GM20431 (cell line): ENCODE data around the gene PLEKHO2.

Experiments used
- in situ Hi-C: fragments of 300-500 bp; cut with MseI, MboI; formaldehyde crosslinking; loops from one replicate; pipeline ENCODE4 v1.15.0; 2020; ENCODE audit warnings: low sequenced_read_pairs; ENCODE audit not compliant: unreplicated experiment

PLEKHO2 gene

DNA sequence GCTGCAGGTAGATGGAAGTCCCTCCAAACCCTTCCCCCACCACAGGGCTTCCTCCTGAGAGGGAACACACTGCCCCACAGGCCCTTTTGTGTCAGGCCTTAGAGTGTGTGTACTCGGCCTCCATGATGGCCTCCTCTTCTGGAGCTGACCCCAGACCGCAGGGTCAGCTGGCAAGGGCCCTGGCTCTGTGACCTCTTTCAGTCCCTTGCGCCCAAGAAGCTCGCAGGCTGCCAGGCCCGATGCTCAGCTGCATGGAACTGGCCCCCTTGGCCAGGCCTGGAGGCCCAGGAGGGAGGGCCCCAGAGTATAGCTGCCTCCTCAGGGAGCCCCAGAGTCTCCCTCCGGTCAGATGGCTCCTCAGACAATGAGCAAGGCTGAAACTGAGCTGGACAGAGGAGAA is 46.6 kb downstream of the PLEKHO2 start:
- in situ Hi-C loops = no loop called here

DNA sequence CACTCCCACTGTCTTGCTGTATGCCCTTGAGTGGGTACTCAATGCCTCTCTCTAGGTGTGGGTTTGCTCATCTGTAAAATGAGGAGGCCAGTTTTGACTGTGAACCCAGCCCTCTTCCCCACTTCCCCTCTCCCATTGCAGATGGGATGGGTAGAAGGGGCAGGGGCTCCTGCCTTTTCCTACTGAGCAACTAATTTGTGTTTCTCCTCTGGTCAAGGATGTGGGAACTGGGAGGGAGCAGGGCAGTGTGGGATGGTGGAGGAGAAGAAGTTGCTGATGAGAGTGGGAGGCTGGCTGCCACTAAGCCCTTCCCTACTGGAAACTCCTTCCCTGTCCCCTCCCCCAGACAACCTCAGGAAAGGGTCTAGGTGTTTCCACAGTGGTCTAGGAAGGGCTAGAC is 49.8 kb downstream of the PLEKHO2 start:
- in situ Hi-C loops = no loop called here

DNA sequence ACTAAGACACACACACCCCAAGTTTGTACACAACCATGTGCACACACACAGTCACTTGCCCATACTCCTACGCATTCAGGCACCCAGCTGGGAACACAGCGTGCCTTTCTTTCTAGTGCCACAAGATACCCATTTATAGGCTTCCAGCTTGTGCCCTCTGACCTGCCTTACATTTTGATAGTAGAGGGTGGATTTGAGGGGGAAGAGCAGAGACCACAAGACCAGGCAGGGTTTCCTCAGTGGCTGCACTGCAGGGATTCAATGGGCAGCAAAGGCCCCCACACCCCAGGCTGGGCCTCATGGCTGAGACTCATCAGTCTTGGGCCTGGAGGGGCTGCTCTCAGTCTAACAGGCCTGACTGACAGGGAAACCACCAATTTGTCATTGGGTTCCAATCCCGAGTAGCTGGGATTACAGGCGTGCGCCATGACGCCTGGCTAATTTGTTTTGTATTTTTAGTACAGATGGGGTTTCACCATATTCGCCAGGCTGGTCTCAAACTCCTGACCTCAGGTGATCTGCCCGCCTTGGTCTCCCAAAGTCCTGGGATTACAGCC is 51.2 kb downstream of the PLEKHO2 start:
- in situ Hi-C loops = no loop called here

DNA sequence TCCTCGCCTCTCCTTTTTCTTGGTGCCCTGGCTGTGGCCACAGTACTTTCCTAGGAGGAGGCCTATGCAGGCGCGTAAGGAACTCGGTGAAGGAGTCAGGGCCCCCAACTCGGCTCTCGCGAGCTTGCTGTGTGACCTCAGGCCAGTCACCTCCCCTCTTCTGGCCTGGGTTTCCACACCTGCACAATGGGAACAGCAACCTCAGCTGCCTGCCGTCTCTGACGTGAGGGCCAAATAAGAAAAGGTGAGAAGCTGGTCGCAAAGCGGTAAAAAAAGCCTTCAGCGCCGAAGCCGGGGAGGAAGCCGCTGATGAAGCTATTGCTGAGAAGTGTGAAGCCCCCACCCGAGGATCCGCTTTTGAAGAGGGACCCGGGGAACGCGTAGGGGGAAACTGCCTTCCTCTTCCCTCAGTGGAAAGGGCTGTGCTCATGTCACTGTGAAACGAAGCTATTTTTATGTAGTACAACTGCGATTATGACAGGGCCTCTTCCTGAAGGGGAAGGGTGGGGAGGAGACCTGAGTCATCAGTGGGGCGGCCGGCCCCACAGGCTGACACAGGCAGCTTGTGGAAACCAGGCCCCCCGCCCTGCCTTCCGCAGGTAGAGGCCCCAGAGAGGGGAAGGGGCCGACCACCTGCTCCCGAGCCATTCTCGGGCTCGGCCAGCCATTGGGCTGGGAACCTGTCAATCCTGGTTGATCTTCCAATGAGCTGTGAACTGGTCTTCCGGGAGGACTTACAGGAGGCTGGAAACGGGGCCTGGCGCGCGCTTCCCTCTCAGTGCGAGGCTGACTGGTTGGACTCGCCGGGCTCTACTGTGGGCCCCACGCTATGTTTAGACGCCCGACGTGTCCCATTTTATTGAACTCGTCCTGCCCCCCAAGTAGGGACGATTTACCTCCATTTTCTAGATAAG is 52.0 kb downstream of the PLEKHO2 start:
- in situ Hi-C loops = no loop called here

DNA sequence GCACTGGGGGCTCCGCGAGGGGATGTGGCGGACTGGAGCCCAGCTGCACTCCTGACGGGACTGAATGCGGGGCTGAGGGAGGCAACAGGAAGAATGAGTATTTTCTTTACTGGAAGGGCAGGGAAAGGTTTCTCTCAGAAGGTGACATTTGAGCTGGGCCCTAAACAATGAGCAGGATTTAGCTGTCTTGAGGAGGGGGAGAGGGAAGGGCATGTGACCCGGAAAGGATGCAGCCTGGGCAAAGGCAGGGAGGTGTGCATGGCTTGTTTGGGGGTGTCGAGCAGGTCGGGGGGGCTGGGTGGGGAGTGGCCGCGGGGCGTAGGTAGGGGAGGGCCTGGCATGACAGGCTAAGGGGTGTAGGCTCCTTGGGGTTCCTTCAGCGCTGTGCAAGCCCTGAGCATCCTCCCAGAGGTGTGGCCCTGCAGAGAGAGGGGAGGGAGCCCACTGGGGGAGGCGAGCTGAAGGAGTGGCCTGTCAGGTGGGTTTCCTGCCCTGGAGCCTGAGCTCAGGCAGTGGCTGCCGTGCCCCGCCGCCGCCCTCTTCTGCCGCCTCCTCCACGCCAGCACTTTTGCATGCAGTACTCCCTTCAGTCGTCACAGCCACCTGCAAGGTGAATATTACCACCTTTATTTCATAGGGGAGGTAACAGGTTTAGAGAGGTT is 52.8 kb downstream of the PLEKHO2 start:
- in situ Hi-C loops = no loop called here

DNA sequence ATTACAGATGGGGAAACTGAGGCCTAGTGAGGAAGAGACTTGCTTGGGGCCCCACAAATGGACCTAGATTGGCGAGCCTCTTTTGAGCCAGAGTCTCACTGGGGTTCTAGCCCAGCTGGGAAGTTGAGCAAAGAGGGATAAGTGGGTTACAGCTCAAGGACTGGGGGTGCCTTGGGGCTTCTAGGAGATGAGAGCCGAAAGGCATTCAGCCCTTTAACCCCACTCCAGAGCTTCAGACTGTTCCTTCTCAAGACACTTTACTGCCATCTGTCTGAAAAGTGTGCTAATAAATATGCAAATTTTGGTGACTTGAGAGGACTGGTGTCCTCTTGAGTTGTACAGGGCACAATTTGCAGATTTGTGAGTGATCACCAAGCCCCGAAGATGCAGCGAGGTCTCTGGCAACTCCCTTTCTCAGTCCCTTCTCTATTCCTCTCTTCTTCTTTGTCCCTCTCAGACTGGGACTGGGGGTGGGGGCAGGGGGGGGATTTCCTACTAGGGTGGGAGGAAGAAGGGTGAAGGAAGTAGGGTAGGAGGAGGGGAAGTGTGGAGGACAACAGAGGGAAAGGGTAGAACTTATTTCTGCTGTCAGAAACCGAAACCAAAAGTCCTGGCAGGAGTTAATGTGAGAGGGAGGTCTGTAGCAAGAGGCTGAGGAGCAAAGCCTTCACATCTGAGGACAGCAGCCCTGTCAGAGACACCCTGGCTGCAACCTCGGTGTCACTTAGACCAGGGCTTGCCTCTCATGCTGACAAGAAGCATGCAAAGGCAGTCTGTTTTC is 53.8 kb downstream of the PLEKHO2 start:
- in situ Hi-C loops = no loop called here

DNA sequence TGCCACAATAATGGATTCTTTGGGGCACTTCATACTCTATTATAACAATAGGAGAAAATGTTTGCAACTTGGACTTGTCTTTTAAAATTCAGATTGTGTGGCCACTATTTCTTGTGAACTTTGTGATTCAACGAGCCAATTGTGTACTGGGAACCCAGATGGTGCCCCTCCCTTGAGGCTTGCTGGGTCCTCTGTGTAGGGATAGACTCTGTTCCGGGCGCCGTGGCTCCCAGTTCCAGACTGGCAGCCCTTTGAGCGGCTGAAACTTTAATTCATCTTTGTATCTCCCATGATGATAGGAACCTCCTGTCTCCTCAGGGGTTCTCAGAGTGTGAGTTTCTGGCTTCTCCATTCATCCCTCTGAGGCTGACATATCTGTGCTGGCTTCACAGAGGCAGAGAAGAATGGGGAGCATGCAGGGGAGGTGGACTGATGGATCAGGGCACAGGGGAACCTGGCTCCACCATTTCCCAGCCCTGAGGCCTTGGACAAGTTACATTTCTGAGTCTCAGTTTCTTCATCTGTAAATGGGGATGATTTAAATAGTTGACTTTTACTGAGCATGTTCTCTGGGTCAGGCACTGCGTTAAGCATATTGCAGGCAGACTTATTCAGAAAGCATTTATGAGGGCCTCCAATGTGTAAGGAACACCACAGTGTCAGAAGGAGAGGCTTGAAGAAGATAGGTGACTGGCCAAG is 54.8 kb downstream of the PLEKHO2 start:
- in situ Hi-C loops = no loop called here

DNA sequence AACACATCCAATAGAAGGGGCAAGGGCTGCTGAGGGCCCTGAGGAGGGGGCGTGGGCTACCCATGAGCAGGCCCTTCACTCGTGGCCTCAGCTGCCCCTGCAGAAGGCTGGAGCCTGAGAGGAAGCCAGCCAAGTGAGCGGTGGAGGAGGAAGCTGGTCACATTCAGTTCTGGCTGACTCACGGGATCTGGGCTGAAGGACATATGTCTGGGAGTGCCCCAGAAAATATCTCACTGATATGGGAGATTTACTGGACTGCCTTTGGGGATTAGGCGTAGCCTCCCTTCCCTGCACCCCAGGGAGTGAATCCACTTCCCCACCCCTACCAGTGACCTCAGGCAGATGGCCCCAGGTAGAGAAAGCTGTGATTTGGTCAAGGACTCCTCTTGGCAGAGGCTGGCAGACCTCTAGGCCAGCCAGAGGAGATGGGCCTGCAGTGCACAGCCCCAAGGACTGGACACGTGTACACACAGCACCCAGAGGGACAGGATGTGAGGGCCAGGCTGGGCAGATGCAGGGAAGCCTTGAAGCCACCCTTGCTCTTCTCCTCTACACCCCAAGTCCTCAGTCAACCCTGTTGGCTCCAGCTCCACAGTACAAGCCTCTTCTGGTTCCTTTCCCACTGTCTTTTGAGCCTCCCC is 55.8 kb downstream of the PLEKHO2 start:
- in situ Hi-C loops = no loop called here

DNA sequence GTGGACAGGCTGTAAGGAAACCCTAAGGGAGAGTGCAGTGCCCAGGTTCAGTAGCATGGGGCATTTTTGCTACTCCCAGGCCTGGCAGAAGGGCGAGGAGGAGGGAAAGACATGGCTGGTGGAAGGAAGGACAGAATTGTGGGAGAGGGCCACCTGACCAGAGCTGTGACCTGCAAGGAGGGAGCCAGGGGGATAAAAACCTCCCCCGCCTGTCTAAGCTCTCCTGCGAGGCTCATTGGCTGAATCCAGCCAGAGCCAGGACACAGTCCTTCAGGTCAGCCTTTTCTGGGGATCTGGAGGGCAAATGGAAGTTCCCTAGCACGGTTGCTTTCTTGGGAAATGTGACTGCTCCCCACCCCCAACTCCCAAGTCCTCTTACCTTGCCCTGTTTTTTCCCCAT is 56.7 kb downstream of the PLEKHO2 start:
- in situ Hi-C loops = no loop called here

DNA sequence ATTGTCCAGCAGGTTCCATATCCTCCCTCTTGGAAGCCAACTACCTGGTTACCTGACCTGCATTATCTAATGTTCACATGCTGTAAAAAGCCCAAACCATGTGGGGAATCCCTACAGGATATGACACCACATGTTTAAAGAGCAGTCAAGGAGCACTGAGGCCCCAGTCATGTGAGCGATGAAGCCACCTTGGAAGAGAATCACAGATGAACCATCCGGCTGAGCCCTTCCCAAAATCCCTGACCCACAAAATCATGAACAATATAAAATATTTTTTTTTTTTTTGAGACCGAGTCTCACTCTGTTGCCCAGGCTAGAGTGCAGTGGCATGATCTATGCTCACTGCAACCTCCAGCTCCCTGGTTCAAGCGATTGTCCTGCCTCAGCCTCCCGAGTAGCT is 59.4 kb downstream of the PLEKHO2 start:
- in situ Hi-C loops = loop anchor here (10.0 kb wide), 1 partner anchor 166 kb away; no protein-coding TSS in a partner anchor

DNA sequence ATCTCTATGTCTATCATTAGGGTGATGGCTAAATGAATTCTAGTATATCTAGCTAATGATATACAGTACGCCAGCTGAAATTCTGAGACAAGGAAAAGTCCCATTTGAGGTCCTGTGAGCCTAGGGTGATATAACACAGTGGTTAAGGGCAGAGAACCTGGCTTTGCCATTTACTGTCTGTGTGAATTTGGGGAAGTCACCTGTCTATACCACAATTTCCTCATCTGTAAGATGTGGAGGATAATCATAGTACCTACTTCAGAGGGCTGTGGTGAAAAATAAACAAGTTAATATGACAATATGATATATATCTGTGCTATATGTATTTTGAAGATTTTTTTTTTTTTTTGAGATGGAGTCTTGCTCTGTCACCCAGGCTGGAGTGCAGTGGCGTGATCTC is 60.2 kb downstream of the PLEKHO2 start:
- in situ Hi-C loops = loop anchor here (10.0 kb wide), 1 partner anchor 167 kb away; no protein-coding TSS in a partner anchor

DNA sequence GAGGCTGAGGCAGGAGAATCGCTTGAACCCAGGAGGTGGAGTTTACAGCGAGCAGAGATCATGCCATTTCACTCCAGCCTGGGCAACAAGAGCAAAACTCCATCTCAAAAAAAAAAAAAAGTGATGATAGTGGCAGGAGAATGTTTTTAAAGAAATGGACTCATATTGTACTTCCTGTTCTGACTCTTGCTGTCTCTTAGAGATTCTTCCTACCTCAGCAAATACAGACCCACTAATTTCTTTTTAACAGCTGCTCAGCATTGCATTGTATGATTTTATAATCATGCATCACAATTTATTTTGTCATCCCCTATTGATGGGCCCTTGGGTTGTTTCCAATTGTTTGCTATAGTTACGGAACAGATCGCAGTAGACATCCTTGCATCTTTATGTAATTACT is 61.1 kb downstream of the PLEKHO2 start:
- in situ Hi-C loops = loop anchor here (10.0 kb wide), 1 partner anchor 168 kb away; no protein-coding TSS in a partner anchor

DNA sequence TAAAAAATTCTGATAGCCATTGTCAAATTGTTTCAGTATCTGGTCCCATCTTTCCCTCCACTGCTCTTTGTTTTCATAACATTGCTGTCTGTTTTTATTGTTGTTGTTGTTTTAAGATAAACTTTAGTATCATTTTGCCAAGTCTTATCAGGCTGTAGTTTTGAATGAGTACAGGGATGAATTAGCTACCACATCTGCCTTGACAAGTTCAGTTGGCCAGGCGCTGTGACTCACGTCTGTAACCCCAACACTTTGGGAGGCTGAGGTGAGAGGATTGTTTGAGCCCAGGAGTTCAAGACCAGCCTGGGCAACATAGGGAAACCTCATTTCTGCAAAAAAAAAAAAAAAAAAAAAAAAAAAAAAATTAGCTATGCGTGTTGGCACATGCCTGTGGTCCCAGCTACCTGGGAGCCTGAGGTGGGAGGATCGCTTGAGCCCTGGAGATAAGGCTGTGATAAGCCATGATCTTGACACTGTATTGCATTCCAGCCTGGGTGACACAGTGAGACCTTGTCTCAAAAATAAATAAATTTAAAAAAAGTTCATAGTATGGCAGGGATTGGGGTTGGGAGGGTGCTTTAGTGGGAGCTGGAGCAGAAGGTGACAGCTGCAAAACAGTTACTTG is 61.7 kb downstream of the PLEKHO2 start:
- in situ Hi-C loops = loop anchor here (10.0 kb wide), 1 partner anchor 169 kb away; no protein-coding TSS in a partner anchor

DNA sequence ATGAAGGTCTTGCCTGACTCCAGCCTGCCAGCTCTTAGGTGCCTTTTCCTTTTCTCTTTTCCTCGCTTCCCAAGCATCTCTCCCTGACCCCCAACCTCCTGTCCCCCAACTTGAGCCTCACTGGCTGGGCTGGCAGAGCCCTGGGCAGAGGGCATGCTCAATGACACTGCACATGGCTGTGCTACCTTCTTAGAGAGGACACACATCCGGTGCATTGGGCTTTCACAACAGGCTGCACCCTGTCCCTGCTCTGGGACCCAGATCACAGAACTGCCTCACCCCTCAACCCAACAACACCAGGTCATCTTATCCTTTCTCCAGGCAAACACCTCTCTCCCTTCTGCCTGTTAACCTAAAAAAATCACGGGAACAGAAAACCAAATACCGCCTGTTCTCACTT is 62.5 kb downstream of the PLEKHO2 start:
- in situ Hi-C loops = loop anchor here (10.0 kb wide), 1 partner anchor 169 kb away; no protein-coding TSS in a partner anchor

DNA sequence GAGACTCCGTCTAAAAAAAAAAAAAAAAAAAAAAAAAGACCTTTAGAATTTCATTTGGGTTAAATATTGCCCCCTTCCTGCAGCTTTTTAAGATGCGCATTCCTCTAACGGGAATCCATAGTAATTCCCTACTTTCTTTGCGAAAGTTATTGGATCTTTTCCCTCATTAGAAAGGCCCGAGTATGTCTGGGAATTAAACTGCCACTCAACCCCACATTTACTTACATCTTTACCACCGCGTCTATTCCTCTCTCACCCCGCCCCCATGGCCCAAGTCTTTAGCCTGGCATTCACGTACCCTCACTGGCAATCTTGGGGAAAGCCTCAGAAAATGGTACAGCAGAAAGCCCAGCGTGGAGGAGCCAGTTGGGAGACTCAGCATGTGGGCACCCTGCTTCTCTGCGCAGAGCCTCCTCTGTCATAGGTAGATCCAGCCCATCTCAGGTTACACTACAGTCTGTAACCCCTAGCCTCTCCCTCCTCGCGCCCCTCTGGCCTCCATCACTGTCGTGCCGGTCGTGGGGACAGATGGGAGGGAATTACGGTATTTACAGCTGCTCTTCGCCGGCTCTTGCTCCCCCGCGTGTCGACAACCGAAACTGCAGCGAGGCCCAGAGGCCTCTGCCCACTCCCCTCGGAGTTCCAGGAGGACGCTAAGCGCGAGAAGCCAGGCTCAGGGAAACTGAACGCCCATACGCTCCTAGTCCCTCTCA is 63.6 kb downstream of the PLEKHO2 start:
- in situ Hi-C loops = loop anchor here (10.0 kb wide), 1 partner anchor 170 kb away; no protein-coding TSS in a partner anchor

DNA sequence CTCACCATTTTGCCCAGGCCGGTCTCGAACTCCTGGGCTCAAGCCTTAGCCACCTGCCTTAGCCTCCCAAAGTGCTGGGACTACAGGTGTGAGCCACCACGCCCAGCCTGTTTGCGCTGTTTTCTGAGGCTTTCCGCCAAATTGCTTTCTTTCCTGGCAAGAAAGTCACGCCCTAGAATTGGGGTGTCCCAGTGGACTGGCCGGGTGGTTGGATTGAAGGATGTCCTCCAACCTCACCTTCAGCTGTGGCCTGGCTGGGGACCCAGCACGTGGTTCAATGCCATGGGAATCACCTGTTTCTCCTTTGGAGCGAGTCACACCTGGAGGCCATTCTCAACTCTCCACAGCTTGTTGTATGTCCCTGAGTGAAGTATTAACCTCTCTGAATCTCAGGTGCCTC is 64.2 kb downstream of the PLEKHO2 start:
- in situ Hi-C loops = loop anchor here (10.0 kb wide), 1 partner anchor 171 kb away; no protein-coding TSS in a partner anchor

DNA sequence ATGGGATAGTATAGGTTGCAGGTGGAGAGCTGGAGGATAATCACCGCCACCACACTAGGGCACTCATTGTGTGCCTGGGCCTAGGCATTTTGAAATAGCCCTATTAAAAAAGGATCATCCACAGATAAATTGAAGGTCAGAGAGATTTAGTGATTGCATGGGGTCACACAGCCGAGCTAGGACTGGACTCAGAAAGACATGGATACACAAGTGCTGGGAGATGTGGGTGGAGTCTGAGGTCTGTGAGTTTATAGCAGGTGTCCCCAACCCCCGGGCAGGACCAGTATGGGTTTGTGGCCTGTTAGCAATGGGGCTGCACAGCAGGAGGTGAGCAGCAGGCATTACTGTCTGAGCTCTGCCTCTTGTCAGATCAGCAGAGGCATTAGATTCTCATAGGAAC is 64.7 kb downstream of the PLEKHO2 start:
- in situ Hi-C loops = loop anchor here (10.0 kb wide), 1 partner anchor 172 kb away; no protein-coding TSS in a partner anchor

DNA sequence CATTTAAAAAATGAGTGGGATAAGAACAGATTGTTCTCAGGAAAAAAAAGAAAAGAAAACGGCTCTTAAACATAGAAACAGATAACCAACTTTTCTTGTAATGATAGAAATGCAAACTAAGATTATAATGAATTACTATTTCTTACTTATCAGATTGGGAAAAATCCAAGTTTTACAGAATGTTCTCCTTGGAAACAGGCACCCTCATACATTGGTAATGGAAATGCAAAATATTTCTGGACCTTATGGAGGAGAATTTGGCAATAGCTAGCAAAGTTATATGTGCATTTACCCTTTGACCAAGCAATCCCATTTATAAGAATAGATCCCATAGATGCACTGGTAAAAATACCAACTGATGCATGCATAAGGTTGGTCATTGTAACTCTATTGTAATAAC is 66.3 kb downstream of the PLEKHO2 start:
- in situ Hi-C loops = loop anchor here (10.0 kb wide), 1 partner anchor 173 kb away; no protein-coding TSS in a partner anchor
